T-helper 1 cell treated with Interleukin-12 subunit alpha and Interleukin-12 subunit beta and Interleukin-4 antibody, amounts not matched to agents 30 μg/mL and 1 μg/mL, for 36 hours (primary cell): Measurements from ENCODE around the gene CNKSR1.
A peak's percentile ranks its signal among the peaks of the same experiment; 100 is the strongest.
"Not testable (repeated sequence)": the region's sequence is repeated elsewhere in the genome, so short reads cannot be mapped to it uniquely, and the experiment has no call there.

ENCODE experiments used
- H3K27ac Mint-ChIP-seq: one replicate; pipeline ENCODE4 v1.8.0; 2021; ENCODE audit warnings: mild to moderate bottlenecking, mixed read lengths
- H3K27me3 Mint-ChIP-seq: one replicate; pipeline ENCODE4 v1.8.0; 2021; ENCODE audit warnings: low read depth, mixed read lengths
- H3K36me3 Mint-ChIP-seq: one replicate; pipeline ENCODE4 v1.8.0; 2021; ENCODE audit warnings: low read depth, mixed read lengths
- H3K4me1 Mint-ChIP-seq: one replicate; pipeline ENCODE4 v1.8.0; 2021; ENCODE audit warnings: low read depth, mixed read lengths
- H3K4me3 Mint-ChIP-seq: one replicate; pipeline ENCODE4 v1.8.0; 2021; ENCODE audit warnings: mild to moderate bottlenecking, moderate library complexity, mixed read lengths
- H3K9me3 Mint-ChIP-seq: one replicate; pipeline ENCODE4 v1.8.0; 2021; ENCODE audit warnings: mixed read lengths

Gene CNKSR1

DNA sequence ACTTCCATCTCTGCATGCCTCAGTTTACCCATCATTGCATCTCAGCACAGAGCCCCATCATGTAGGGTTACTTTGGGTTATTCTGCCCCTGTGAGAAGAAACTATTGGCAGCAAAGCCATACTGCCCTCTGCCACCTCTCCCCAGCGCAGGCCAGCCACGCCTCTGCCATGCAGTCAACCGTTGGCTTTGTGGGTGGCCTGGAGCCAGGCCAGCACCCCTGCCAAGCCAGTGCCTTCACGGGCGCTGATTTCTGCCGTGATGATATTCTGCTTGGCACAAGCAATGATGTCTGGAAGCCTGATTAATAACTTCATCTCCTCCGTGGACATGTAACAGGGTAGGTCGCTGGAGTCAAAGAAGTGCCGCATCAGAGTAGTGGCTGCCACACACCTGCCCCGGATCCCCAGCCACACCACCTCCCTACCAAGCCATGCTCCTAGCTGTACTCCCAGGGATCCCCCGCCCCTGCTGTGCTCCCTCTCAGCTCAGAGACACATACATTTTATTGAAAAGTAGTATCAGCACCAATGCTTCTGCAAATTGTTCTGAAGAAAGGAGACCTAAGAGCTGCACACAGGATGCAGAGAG, 41.7 kb downstream of the CNKSR1 start:
- H3K36me3 Mint-ChIP-seq = no peaks in the 10 kb centered on the region
- H3K27ac Mint-ChIP-seq = no peak overlapping the region
- peaks cover 22% of the 10 kb centered on the region for H3K27me3 Mint-ChIP-seq
- H3K9me3 Mint-ChIP-seq = no peaks in the 10 kb centered on the region
- no peaks in the 10 kb centered on the region for H3K4me1 Mint-ChIP-seq
- no peak overlapping the region for H3K4me3 Mint-ChIP-seq

- no peaks in the 10 kb centered on the region for H3K36me3 Mint-ChIP-seq
- H3K4me3 Mint-ChIP-seq = no peak overlapping the region
- peaks cover under 1% of the 10 kb centered on the region for H3K4me1 Mint-ChIP-seq
- H3K27ac Mint-ChIP-seq = no peak overlapping the region
- H3K27me3 Mint-ChIP-seq = peaks cover 34% of the 10 kb centered on the region
- H3K9me3 Mint-ChIP-seq = no peaks in the 10 kb centered on the region
Observed at GRCh38 chr1:26220199-26220912, 43.1 kb downstream of the CNKSR1 start.

DNA sequence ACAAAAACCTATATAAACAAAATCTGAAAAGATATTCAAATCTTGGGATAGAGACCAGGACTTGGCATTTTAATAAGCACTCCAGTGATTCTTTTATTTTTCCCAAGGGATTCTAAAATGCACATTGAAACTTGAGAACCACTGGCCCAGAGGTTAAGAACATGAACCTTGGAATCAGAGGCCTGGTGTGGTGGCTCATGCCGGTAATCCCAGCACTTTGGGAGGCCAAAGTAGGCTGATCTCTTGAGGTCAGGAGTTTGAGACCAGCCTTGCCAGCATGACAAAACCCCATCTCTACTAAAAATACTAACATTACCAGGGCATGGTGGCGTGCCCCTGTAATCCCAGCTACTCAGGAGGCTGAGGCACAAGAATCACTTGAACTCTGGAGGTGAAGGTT, 43.8 kb downstream of the CNKSR1 start:
- H3K4me3 Mint-ChIP-seq = no peak overlapping the region
- H3K4me1 Mint-ChIP-seq = peaks cover 7% of the 10 kb centered on the region
- H3K27ac Mint-ChIP-seq = no peak overlapping the region
- H3K9me3 Mint-ChIP-seq = no peaks in the 10 kb centered on the region
- H3K36me3 Mint-ChIP-seq = peaks cover 4% of the 10 kb centered on the region
- peaks cover 41% of the 10 kb centered on the region for H3K27me3 Mint-ChIP-seq

DNA sequence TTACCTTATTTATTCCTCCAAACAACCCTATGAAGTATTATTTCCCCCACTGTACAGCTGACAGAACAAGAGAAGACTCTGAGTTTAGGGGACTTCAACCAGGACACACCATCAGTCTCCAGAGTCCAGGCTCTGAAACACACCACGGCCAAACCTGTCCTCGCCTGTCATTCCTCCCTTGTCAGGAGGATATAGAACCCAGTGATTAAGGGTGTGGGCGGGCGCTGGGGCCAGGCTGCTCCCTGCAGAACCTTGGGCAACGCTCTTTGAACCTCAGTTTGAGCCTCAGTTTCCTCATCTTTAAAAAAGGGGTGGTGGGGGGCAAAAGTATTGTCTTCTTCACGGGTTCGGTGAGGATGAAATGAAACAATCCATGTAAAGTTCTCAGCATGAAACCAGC, 47.3 kb downstream of the CNKSR1 start:
- peaks cover 50% of the 10 kb centered on the region for H3K27me3 Mint-ChIP-seq
- H3K27ac Mint-ChIP-seq = no peak overlapping the region
- no peak overlapping the region for H3K4me3 Mint-ChIP-seq
- H3K9me3 Mint-ChIP-seq = no peaks in the 10 kb centered on the region
- peaks cover 4% of the 10 kb centered on the region for H3K36me3 Mint-ChIP-seq
- H3K4me1 Mint-ChIP-seq = peaks cover 7% of the 10 kb centered on the region

GRCh38 chr1:26225033-26225831, 47.9 kb downstream of the CNKSR1 start:
- Mint-ChIP-seq H3K27ac (peak overlapping the region; percentile 44), H3K4me3 (peak overlapping the region; percentile 79), H3K27me3 (peaks cover 50% of the 10 kb centered on the region), H3K4me1 (peaks cover 7% of the 10 kb centered on the region), H3K9me3 (no peaks in the 10 kb centered on the region), H3K36me3 (peaks cover 4% of the 10 kb centered on the region)

DNA sequence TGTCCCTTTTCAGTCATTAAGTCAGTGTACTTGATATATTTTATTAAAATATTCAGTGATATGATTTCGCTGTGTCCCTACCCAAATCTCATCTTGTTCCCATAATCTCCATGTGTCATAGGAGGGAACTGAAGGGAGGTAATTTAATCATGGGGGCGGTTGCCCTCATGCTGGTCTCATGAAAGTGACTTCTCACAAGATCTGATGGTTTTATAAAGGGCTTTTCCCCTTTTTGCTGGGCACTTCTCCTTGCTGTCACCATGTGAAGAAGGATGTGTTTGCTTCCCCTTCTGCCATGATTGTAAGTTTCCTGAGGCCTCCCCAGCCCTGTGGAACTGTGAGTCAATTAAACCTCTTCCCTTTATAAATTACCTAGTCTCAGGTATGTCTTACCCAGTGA, 53.4 kb downstream of the CNKSR1 start:
- H3K4me3 Mint-ChIP-seq, H3K36me3 Mint-ChIP-seq, H3K27ac Mint-ChIP-seq, H3K9me3 Mint-ChIP-seq: not testable (repeated sequence)
- Mint-ChIP-seq H3K4me1 (peaks cover 13% of the 10 kb centered on the region), H3K27me3 (peaks cover 28% of the 10 kb centered on the region)

DNA sequence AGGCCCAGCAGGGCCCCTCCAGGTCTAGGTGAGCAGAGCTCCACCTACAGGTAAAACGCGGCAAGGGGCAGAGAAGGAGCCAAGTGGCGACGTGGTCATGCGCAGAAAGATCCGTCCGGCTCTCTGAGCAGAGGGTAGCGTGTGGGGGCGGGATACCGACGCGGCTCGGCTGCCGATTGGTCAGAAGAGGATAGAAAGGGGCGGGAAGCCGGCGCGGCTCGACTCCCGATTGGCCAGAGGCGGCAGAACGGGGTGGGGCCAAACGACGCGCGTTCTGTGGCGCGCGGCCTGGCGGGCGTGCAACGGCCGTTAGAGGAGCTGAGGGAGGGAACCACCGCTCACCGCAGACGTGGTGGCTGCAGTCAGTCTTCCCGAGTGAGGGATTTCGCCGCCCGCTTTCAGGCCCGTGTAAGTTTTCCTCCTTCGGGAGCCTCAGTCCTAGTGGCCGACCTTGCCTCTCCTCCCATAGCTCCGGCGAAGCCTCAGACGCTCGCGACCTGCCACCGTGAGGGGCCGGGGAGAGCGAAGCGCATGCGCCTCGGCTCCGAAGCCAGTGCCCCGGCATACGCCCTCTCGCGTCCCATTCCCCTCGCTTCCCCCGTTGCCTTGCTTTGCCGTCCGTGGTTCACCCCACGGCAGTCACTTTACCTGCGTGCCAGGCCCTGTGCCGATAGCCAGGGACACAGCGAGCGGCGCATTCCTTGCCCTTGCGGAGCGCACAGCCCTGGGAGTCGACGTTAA, 56.8 kb downstream of the CNKSR1 start, which contains the start of gene CEP85:
Gene CEP85 (plus strand): TSS at position 298 of the 741 bp plus-strand sequence. CDS start 5,584 bp downstream, outside the sequence.
- no peaks in the 10 kb centered on the region for H3K9me3 Mint-ChIP-seq
- peaks cover 30% of the 10 kb centered on the region for H3K4me1 Mint-ChIP-seq
- peak within 1 kb of the TSS; percentile 90 for H3K27ac Mint-ChIP-seq
- H3K36me3 Mint-ChIP-seq = peaks cover 2% of the 10 kb centered on the region
- peak within 1 kb of the TSS; percentile 93 for H3K4me3 Mint-ChIP-seq
- H3K27me3 Mint-ChIP-seq = peaks cover 9% of the 10 kb centered on the region

- H3K27ac Mint-ChIP-seq = peak overlapping the region; percentile 90
- no peaks in the 10 kb centered on the region for H3K9me3 Mint-ChIP-seq
- peak overlapping the region; percentile 93 for H3K4me3 Mint-ChIP-seq
- H3K27me3 Mint-ChIP-seq = peaks cover 9% of the 10 kb centered on the region
- peaks cover 30% of the 10 kb centered on the region for H3K4me1 Mint-ChIP-seq
- peaks cover 5% of the 10 kb centered on the region for H3K36me3 Mint-ChIP-seq
Observed at GRCh38 chr1:26234644-26235370, 57.5 kb downstream of the CNKSR1 start.

DNA sequence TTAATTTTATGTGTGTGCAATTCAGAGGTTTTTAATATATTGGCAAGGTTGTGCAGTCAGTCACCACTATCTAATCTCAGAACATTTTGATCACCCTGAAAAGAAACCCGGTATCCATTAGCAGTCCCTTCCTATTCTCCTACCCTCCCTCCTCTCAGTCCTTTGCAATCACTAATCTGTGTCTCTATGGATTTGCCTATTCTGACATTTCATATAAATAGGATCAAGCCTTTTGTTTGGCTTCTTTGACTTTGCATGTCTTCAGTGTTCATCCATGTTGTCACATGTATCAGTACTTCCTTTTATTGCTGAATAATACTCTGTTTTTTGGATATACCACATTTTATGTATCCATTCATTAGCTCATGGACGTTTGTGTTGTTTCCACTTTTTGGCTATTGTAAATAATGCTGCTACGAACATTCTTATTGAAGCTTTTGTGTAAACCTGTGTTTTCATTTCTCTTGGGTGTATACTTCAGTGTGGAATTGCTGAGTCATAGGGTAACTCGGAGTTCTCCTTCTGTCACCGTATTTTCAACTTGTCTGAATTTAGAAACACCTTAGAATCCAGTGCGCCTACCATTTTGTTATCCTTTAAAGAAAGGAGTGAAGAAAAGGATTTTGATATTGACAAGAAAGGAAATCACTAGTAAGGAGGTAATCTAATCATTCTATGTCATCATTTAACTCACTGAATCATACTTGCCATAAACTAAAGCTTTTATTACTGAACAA, 60.1 kb downstream of the CNKSR1 start:
- Mint-ChIP-seq H3K4me1 (peaks cover 30% of the 10 kb centered on the region), H3K27me3 (peaks cover 5% of the 10 kb centered on the region), H3K36me3 (peaks cover 8% of the 10 kb centered on the region), H3K4me3 (peak overlapping the region; percentile 27), H3K9me3 (no peaks in the 10 kb centered on the region), H3K27ac (peak overlapping the region; percentile 50)
